GM13976 (cell line): ENCODE results near the gene RNF187.

Experiments
- DNase-seq: peaks from one replicate; pipeline ENCODE4 v3.0.0; 2012; ENCODE audit warnings: low spot score
- in situ Hi-C: fragments of 300-500 bp; cut with MboI; formaldehyde crosslinking; loops from one replicate; pipeline ENCODE4 v1.12.0; 2022; ENCODE audit warnings: low sequenced_read_pairs, mixed read lengths, inconsistent platforms; ENCODE audit not compliant: unreplicated experiment
- TF ChIP-seq, protein P1 (sequence below): IDR thresholded peaks from 2 replicates; pipeline ENCODE4 v1.5.1; 2012; ENCODE audit warnings: borderline replicate concordance, mild to moderate bottlenecking; ENCODE audit not compliant: insufficient read depth; ENCODE audit errors: extremely low read depth, missing control alignments, control extremely low read depth

Gene RNF187

DNA sequence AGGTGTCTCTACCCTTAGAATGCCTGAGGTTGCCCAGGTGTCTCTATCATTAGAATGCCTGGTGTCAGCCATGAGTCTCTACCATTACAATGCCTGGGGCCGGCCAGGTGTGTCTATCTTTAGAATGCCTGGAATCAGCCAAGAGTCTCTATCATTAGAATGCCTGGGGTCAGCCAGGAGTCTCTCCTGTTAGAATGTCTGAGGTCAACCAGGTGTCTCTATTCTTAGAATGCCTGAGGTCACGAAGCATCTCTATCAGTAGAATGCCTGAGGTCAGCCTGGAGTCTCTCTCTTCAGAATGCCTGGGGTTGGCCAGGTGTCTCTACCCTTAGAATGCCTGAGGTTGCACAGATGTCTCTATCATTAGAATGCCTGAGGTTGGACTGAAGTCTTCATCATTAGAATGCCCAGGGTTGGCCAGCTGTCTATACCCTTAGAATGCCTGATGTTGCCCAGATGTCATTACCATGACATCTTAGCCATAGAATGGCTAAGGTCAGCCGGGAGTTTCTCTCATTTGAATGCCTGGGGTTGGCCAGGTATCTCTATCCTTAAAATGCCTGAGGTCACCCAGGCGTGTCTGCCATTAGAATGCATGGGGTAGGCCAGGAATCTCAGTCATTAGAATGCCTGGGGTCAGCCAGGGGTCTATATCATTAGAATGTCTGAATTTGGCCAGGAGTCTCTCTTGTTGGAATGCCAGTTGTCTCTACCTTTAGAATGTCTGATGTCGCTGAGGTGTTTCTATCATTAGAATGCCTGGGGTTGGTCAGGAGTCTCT, 44.0 kb downstream of the RNF187 start:
- TF ChIP-seq, protein P1, sequence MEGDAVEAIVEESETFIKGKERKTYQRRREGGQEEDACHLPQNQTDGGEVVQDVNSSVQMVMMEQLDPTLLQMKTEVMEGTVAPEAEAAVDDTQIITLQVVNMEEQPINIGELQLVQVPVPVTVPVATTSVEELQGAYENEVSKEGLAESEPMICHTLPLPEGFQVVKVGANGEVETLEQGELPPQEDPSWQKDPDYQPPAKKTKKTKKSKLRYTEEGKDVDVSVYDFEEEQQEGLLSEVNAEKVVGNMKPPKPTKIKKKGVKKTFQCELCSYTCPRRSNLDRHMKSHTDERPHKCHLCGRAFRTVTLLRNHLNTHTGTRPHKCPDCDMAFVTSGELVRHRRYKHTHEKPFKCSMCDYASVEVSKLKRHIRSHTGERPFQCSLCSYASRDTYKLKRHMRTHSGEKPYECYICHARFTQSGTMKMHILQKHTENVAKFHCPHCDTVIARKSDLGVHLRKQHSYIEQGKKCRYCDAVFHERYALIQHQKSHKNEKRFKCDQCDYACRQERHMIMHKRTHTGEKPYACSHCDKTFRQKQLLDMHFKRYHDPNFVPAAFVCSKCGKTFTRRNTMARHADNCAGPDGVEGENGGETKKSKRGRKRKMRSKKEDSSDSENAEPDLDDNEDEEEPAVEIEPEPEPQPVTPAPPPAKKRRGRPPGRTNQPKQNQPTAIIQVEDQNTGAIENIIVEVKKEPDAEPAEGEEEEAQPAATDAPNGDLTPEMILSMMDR = no peak
- in situ Hi-C loops = no loop called here
- DNase-seq = no peak

- no peak for DNase-seq
- in situ Hi-C loops = no loop called here
- TF ChIP-seq, protein P1 = no peak
Measured at GRCh38 chr1:228538831-228539230, 51.6 kb downstream of the RNF187 start.

DNA sequence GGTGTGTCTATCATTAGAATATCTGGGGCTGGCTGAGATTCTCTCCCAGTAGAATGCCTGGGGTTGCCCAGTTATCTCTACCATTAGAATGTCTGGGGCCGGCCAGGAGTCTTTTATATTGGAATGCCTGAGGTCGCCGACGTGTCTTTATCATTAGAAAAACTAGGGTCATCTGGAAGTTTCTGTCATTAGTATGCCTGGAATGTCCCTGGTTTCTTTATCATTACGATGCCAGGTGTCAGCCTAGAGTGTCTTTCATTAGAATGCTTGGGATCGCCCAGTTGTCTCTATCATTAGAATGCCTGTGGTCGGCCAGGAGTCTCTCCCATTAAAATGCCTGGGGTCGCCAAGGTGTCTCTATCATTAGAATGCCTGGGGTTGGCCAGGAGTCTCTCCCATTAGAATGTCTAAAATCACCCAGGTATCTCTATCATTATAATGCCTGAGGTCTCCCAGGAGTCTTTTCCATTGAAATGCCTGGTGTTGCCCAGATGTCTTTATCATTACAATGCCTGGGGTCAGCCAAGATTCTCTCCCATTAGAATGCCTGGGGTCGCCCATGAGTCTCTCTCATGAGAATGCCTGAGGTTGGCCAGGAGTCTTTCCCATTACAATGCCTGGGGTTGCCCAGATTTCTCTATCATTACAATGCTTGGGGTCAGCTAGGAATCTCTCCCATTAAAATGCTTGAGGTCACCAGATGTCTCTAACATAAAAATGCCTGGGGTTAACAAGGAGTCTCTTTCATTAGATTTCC, 53.2 kb downstream of the RNF187 start:
- in situ Hi-C loops = no loop called here
- TF ChIP-seq, protein P1 = no peak
- DNase-seq = no peak

DNA sequence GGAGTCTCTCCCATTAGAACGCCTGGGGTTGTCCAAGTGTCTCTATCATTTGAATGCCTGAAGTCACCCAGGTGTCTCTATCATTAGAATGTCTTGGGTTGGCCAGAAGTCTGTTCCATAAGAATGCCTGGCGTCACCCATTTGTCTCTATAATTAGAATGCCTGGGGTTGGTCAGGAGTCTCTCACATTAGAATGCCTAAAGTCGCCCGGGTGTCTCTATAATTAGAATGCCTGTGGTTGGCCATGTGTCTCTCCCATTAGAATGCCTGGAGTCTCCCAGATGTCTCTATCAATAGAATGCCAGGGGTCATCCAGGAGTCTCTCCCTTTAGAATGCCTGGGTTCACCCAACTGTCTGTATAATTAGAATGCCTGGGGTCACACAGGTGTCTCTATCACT, 54.5 kb downstream of the RNF187 start:
- DNase-seq = no peak
- in situ Hi-C loops = no loop called here
- TF ChIP-seq, protein P1 = no peak

DNA sequence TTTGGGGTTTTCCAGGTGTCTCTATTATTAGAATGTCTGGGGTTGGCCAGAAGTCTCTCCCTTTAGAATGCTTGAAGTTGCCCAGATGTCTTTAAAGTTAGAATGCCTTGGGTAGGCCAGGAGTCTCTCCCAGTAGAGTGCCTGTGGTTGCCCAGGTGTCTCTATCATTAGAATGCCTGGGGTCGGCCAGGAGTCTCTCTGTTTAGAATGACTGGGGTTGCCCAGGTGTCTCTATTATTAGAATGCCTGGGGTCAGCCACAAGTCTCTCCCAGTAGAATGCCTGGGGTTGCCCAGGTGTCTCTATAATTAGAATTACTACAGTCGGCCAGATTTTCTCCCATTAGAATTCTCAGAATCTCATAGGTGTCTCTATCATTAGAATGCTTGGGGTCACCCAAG, 55.2 kb downstream of the RNF187 start:
- DNase-seq = no peak
- TF ChIP-seq, protein P1 = no peak
- in situ Hi-C loops = no loop called here

DNA sequence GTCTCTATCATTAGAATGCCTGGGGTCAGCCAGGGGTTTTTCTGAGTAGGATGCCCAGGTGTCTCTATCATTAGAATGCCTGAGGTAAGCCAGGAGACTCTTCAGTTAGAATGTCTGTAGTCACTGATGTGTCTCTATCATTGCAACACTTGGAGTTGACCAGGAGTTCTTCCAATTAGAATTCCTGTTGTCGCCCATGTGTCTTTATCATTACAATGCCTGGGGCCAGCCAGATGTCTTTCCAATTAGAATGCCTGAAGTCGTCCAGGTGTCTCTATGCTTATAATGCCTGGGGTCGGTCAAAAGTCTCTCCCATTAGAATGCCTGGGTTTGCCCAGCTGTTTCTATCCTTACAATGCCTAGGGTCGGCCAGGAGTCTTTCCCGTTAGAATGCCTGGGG, 55.8 kb downstream of the RNF187 start:
- in situ Hi-C loops = no loop called here
- TF ChIP-seq, protein P1 = no peak
- no peak for DNase-seq
